22Rv1 (cell line): Measurements from ENCODE around the gene GYG2.
A peak's percentile ranks its signal among the peaks of the same experiment; 100 is the strongest.

Experiments used
- H3K27ac ChIP-seq: fragments of 450-650 bp; 2 replicates; pipeline ENCODE4 v1.5.1; 2017
- CTCF ChIP-seq: fragments of 450-650 bp; IDR thresholded peaks from 2 replicates; pipeline ENCODE4 v1.5.1; 2017; ENCODE audit warnings: mild to moderate bottlenecking
- ZFX ChIP-seq: fragments of 450-650 bp; IDR thresholded peaks from 2 replicates; pipeline ENCODE4 v1.6.1; 2017; ENCODE audit warnings: antibody characterized with exemption, borderline replicate concordance

Gene GYG2

DNA sequence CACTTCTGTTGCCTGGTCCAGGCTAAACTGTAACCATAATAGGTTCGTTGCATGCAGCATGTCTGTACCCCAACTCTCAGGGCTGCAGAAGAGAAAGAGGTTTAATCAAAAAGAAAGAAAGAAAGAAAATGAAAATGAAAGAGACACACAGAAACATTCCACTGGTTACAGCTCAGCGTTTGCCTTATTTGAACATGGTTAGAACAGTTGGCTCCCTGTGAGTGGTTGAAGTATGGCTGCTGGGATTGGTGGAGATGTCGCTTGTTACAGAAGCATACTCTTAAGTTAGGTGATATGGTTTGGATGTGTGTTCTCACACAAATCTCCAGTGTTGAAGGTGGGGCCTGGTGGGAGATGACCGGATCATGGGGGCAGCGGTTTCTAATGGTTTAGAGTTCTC lies 64.1 kb downstream of the GYG2 start:
- H3K27ac ChIP-seq, result no peak overlapping the region
- no peak for TF ChIP-seq CTCF
- TF ChIP-seq ZFX, result no peak

- no peak overlapping the region for H3K27ac ChIP-seq
- TF ChIP-seq ZFX (no peak), CTCF (no peak)
These were observed 66.2 kb downstream of the GYG2 start for GRCh38 chrX:2894885-2895292.

- peak overlapping the region; percentile 94 for H3K27ac ChIP-seq
- TF ChIP-seq ZFX, result no peak
- no peak for TF ChIP-seq CTCF
These were observed 68.6 kb downstream of the GYG2 start for GRCh38 chrX:2897311-2897689.

DNA sequence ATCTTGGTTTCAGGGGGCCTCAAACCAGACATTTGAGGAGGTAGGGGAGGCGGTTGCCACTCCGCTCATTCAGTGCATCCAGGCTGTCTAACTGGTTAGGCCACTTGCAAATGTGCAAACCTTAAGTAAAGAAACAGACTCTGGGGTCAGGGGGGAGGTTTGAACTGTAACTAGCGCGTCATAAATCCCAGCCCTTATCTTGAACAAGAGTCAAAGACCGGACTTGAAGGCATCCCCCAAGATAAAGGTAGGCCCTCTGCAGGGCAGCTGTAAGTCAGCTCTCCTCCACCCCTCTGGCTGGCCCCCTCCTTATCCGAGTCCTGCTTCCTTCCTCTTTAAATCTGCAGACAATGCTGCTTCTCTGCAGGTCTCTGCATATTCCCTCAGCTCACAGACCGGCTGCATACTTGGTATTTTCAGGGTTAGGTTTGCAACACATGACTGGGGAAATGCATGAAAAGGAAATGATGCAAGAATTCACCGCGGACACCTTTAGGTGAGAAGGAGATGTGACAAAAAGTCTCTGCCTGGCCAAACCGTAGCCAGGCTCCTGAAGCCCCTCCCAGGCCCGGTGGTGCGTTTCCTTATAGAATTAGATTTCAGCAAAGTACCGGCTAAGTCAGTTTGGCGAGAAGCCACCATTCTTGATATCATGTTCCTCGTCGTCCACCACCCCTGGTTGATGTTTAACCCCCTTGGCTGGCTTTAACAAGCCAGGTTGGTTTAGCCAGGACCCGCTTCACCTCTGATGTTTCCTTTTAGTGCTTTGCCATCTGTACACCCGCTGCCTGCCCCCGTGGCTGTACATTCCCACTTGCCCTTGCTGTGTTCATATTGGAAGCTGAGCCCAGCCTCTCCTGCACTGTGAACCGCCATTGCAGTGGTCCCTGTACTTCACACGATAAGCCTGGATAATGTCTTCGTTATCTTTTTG lies 69.2 kb downstream of the GYG2 start:
- H3K27ac ChIP-seq, result peak overlapping the region; percentile 94

GRCh38 chrX:2898846-2899512 lies 70.2 kb downstream of the GYG2 start:
- TF ChIP-seq CTCF, result no peak
- no peak for TF ChIP-seq ZFX
- peak overlapping the region; percentile 94 for H3K27ac ChIP-seq

GRCh38 chrX:2901367-2902036 lies 72.8 kb downstream of the GYG2 start:
- H3K27ac ChIP-seq, result no peak overlapping the region
- no peak for TF ChIP-seq ZFX
- TF ChIP-seq CTCF, result no peak

DNA sequence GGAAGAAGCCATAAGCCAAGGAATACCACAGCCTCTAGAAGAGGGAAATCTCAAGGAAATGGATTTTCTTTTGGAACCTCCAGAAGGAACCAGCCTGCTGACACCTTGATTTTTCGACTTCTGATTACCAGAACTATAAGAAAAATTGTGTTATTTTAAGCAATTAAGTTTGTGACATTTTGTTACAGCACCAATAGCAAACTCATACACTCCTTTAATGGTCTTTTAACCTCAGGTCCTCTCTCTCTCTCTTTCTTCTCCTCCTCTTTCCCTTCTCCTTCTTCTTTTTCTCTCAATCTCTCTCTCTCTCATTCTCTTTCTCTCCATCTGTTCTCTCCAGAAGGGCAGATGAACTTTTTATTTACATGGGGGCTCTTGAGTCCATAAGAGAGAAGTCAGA lies 74.1 kb downstream of the GYG2 start:
- no peak overlapping the region for H3K27ac ChIP-seq
- TF ChIP-seq ZFX (no peak), CTCF (no peak)
